K562 (cell line): ENCODE data around the gene PNCK. TPM values are rescaled to one million over a fixed set of nuclear protein-coding genes. Genes with fewer than 3 reads are reported as not detected.

Experiments used
- ATAC-seq: fragments of 200-7000 bp; cut with Tn5 transposase; 3 replicates; pipeline ENCODE4 v1.9.1; 2020; ENCODE audit warnings: moderate library complexity
- BruUV-seq: library from RNA; stranded (reverse); fragments of 400-500 nt; replicated peaks from 2 replicates; lab custom pipeline; 2021; lab: Mats Ljungman, UMichigan
- CTCF ChIA-PET: fragments of 300-600 bp; formaldehyde crosslinking; extraction: SDS; loops from one replicate; lab custom pipeline; 2021; ENCODE audit warnings: low intra/inter-chr PET ratio; lab: Yijun Ruan, JAX
- POLR2A ChIA-PET: fragments of 300-600, 350-650 bp; sonication (Branson Sonifier 250); formaldehyde crosslinking; extraction: SDS; loops from one replicate; lab custom pipeline; 2021; ENCODE audit warnings: antibody characterized with exemption, inconsistent platforms; lab: Yijun Ruan, JAX
- DNase-seq, 4 experiments: peaks; one replicate each; pipeline versions ENCODE4 v3.0.0 to v3.0.0-alpha.2; 2011 to 2018; ENCODE audit warnings: low spot score in 3 of 4, mixed read lengths in 3 of 4; ENCODE audit errors: extremely low read depth in 1 of 4
- FAIRE-seq: peaks from 2 replicates; lab custom pipeline; 2011; peaks lifted over from hg19 to GRCh38; lab: Jason Lieb, UNC
- H2AFZ ChIP-seq: 2 replicates; pipeline ENCODE4 v1.6.0; 2011; ENCODE audit warnings: low read depth, low read length, control low read depth, inconsistent platforms
- H3K27ac ChIP-seq: fragments of 200-600 bp; 3 replicates; pipeline ENCODE4 v1.8.0; 2011; ENCODE audit warnings: low read depth, mild to moderate bottlenecking, control low read depth, inconsistent platforms, low read length, moderate library complexity, mixed read lengths; ENCODE audit errors: extremely low read depth
- H3K27me3 ChIP-seq, 2 experiments: fragments of 300-600 bp in 1 of 2; 2 replicates in 1 of 2; 3 replicates in 1 of 2; pipeline versions ENCODE4 v1.6.0 to v1.8.0; 2011; ENCODE audit warnings: inconsistent platforms in 2 of 2, low read length in 2 of 2, mild to moderate bottlenecking in 1 of 2, mixed read lengths in 1 of 2, moderate library complexity in 1 of 2; ENCODE audit not compliant: control insufficient read depth in 2 of 2, insufficient read depth in 2 of 2
- H3K36me3 ChIP-seq: fragments of 300-600 bp; 3 replicates; pipeline ENCODE4 v1.8.0; 2011; ENCODE audit warnings: mild to moderate bottlenecking, low read length, inconsistent platforms; ENCODE audit not compliant: control insufficient read depth, insufficient read depth
- H3K4me1 ChIP-seq, 2 experiments: fragments of 200-600 bp in 1 of 2; replicated peaks in 1 of 2; 2 replicates in 1 of 2; 3 replicates in 1 of 2; pipeline versions ENCODE4 v1.5.1 to v1.8.0; 2011; ENCODE audit warnings: inconsistent platforms in 2 of 2, low read length in 2 of 2, mild to moderate bottlenecking in 1 of 2, mixed read lengths in 1 of 2, moderate library complexity in 1 of 2; ENCODE audit not compliant: control insufficient read depth in 2 of 2, insufficient read depth in 2 of 2
- H3K4me2 ChIP-seq: 2 replicates; pipeline ENCODE4 v1.6.1; 2011; ENCODE audit warnings: low read length, control low read depth, inconsistent platforms, mixed read lengths; ENCODE audit not compliant: insufficient read depth
- H3K4me3 ChIP-seq: fragments of 200-600 bp; sonication (generic), shearing (Covaris generic); 2 replicates; pipeline ENCODE4 v1.5.1; 2016; ENCODE audit warnings: control low read depth, inconsistent platforms
- H3K79me2 ChIP-seq: fragments of 200-600 bp; 3 replicates; pipeline ENCODE4 v1.8.0; 2011; ENCODE audit warnings: low read length, inconsistent platforms; ENCODE audit not compliant: control insufficient read depth, insufficient read depth
- H3K9ac ChIP-seq, 2 experiments: 2 replicates each; pipeline versions ENCODE4 v1.6.0 to v1.6.1; 2011; ENCODE audit warnings: low read depth in 2 of 2, low read length in 2 of 2, control low read depth in 1 of 2, inconsistent platforms in 1 of 2, mild to moderate bottlenecking in 1 of 2, mixed read lengths in 1 of 2; ENCODE audit not compliant: insufficient read depth in 1 of 2
- H3K9me1 ChIP-seq: one replicate; pipeline ENCODE4 v1.6.0; 2011; ENCODE audit warnings: inconsistent platforms, mild to moderate bottlenecking, low read length, moderate library complexity; ENCODE audit not compliant: control insufficient read depth, insufficient read depth
- H3K9me3 ChIP-seq: replicated peaks from 2 replicates; pipeline ENCODE4 v1.5.1; 2011; ENCODE audit warnings: low read depth, low read length, inconsistent platforms; ENCODE audit not compliant: control insufficient read depth, insufficient read depth
- H4K20me1 ChIP-seq: replicated peaks from 2 replicates; pipeline ENCODE4 v1.6.1; 2011; ENCODE audit warnings: low read length, inconsistent platforms, mixed read lengths; ENCODE audit not compliant: control insufficient read depth, insufficient read depth
- HDAC6 ChIP-seq: IDR thresholded peaks from 2 replicates; pipeline ENCODE4 v1.6.1; 2012; ENCODE audit warnings: low read depth, mild to moderate bottlenecking, control low read depth, inconsistent platforms, low read length, moderate library complexity
- HNRNPK ChIP-seq: fragments of 200-400 bp; formaldehyde crosslinking; IDR thresholded peaks from one replicate; pipeline ENCODE4 v1.6.1; 2018; ENCODE audit warnings: mild to moderate bottlenecking, low read depth, low read length; ENCODE audit not compliant: poor library complexity, severe bottlenecking
- KAT2B ChIP-seq: IDR thresholded peaks from one replicate; pipeline ENCODE4 v1.6.1; 2012; ENCODE audit warnings: low read depth, mild to moderate bottlenecking, control low read depth, inconsistent platforms, low read length, moderate library complexity
- KAT7 ChIP-seq: sonication (generic); formaldehyde crosslinking; IDR thresholded peaks from 2 replicates; pipeline ENCODE4 v1.8.0; 2022; ENCODE audit warnings: missing genetic modification reagents, mild to moderate bottlenecking, borderline replicate concordance
- LCOR ChIP-seq: sonication (generic); formaldehyde crosslinking; IDR thresholded peaks from 2 replicates; pipeline ENCODE4 v1.8.0; 2022; ENCODE audit warnings: mild to moderate bottlenecking, missing genetic modification reagents
- POLR2H ChIP-seq: IDR thresholded peaks from 2 replicates; pipeline ENCODE4 v1.6.1; 2016; ENCODE audit warnings: missing genetic modification characterization, low read depth, mild to moderate bottlenecking, control low read depth, missing compliant biosample characterization, moderate library complexity
- RFX5 ChIP-seq: IDR thresholded peaks from 2 replicates; pipeline ENCODE4 v1.6.1; 2011; ENCODE audit warnings: low read depth, mild to moderate bottlenecking, improper control_type of control experiment, low read length
- TFE3 ChIP-seq: fragments of 450-650 bp; formaldehyde crosslinking; IDR thresholded peaks from 2 replicates; pipeline ENCODE4 v1.4.0; 2020; ENCODE audit warnings: mild to moderate bottlenecking, mixed read lengths
- THAP7 ChIP-seq: fragments of 250-450 bp; sonication (Bioruptor Pico); IDR thresholded peaks from 2 replicates; pipeline ENCODE4 v1.5.0; 2021
- TRIM25 ChIP-seq: fragments of 450-650 bp; IDR thresholded peaks from 2 replicates; pipeline ENCODE4 v1.7.0; 2016; ENCODE audit warnings: borderline replicate concordance
- ZFP1 ChIP-seq: fragments of 450-650 bp; formaldehyde crosslinking; IDR thresholded peaks from 2 replicates; pipeline ENCODE4 v1.4.0; 2020; ENCODE audit warnings: mild to moderate bottlenecking, mixed read lengths
- ZFPM2 ChIP-seq: fragments of 250-450 bp; sonication (Bioruptor Pico); IDR thresholded peaks from 2 replicates; pipeline ENCODE4 v1.5.1; 2022; ENCODE audit warnings: mild to moderate bottlenecking
- ZNF175 ChIP-seq: fragments of 200-800 bp; sonication (Bioruptor generic); IDR thresholded peaks from 2 replicates; pipeline ENCODE4 v1.6.1; 2016; ENCODE audit warnings: low read depth, mild to moderate bottlenecking, missing genetic modification characterization, missing compliant biosample characterization
- ZNF184 ChIP-seq: sonication (generic); formaldehyde crosslinking; IDR thresholded peaks from 2 replicates; pipeline ENCODE4 v1.5.0; 2020; ENCODE audit warnings: missing genetic modification reagents
- ZNF696 ChIP-seq: fragments of 250-450 bp; sonication (Bioruptor Pico); conservative IDR thresholded peaks from 2 replicates; pipeline ENCODE4 v1.4.0; 2020; ENCODE audit warnings: mild to moderate bottlenecking, moderate library complexity
- ZNF766 ChIP-seq: fragments of 200-800 bp; sonication (Bioruptor generic); conservative IDR thresholded peaks from 2 replicates; pipeline ENCODE4 v1.6.1; 2016; ENCODE audit warnings: missing genetic modification characterization, missing compliant biosample characterization
- WGBS: fragments of 100-300 bp; shearing (Covaris generic); methylation state at CpG from one replicate; pipeline ENCODE4 v1.1.6; 2016; ENCODE audit warnings: low coverage, mixed read lengths; ENCODE audit not compliant: insufficient coverage; ENCODE audit errors: missing lambda C conversion rate; 5-methylcytosine and 5-hydroxymethylcytosine counted together
- in situ Hi-C: fragments of 300-500 bp; cut with MboI; formaldehyde crosslinking; loops from 4 replicates; pipeline ENCODE4 v1.15.0; 2018; ENCODE audit warnings: inconsistent platforms, mixed read lengths
- intact Hi-C: fragments of 100-400 bp; cut with micrococcal nuclease; formaldehyde crosslinking; loops from 2 replicates; pipeline ENCODE4 v1.14.2; 2022
- polyA plus RNA-seq, 8 experiments: library from polyadenylated mRNA; depleted of rRNA in 4 of 8; stranded (reverse) in 5 of 8; unstranded in 3 of 8; fragments of >200 nt; fragmentation: Nextera tagmentation in 2 of 8; fragmentation: Illumina TruSeq in 1 of 8; extraction: Ambion mirVana in 2 of 8; extraction: Trizol in 1 of 8; gene quantifications; 2 replicates each; pipeline versions ENCODE4 v1.2.1 to v1.2.3, GENCODE V29; 2011 to 2014; ENCODE audit warnings: inconsistent platforms in 1 of 8, missing spikeins in 1 of 8
- total RNA-seq, 7 experiments: library from RNA; depleted of rRNA in 6 of 7; stranded (reverse); fragments of >200 nt in 6 of 7; fragmentation: Illumina TruSeq in 2 of 7; extraction: Trizol in 2 of 7; gene quantifications; 2 replicates each; pipeline versions ENCODE4 v1.2.1 to v1.2.3, GENCODE V29; 2011 to 2021; ENCODE audit warnings: low replicate concordance in 1 of 7

Gene PNCK
- total and polyA plus RNA-seq, 9 of the 15 experiments (the other 6 are each of a cell fraction or from before 2014, with no cell fraction given), result 0.13 to 7.5 (median 1.2) TPM; not detected in 1

- Histone ChIP-seq H3K4me1 (peaks cover 3 to 7% of the 10 kb centered on the region in 2 experiments; a peak in 3 of 5 replicates), H3K27ac (no peak overlapping the region), H3K9ac (no peak overlapping the region), H3K4me2 (no peak overlapping the region), H3K79me2 (peaks cover 9% of the 10 kb centered on the region; the same call in 1 of the 3 replicates), H3K27me3 (no peaks in the 10 kb centered on the region), H3K4me3 (no peak overlapping the region), H3K9me1 (no peaks in the 10 kb centered on the region), H3K9me3 (no peaks in the 10 kb centered on the region), H4K20me1 (no peaks in the 10 kb centered on the region; the same call in 1 of the 2 replicates), H3K36me3 (peaks cover 75% of the 10 kb centered on the region; the same call in 1 of the 3 replicates), H2AFZ (no peak overlapping the region)
- ChIA-PET POLR2A (no interaction called here), CTCF (no interaction called here)
- no peak for DNase-seq
- 96% methylated on average over 16 of the region's 18 CpGs for WGBS
- no peak for FAIRE-seq
- intact Hi-C loops (no loop called here), in situ Hi-C loops (no loop called here)
- TF ChIP-seq TFE3 (CRISPR knock-in tag) (no peak), THAP7 (CRISPR knock-in tag) (no peak), ZNF175 (CRISPR knock-in tag) (no peak), RFX5 (no peak), HDAC6 (no peak), ZNF696 (CRISPR knock-in tag) (no peak), ZNF766 (no peak), TRIM25 (no peak), ZFPM2 (CRISPR knock-in tag) (no peak), ZNF184 (CRISPR knock-in tag) (no peak), LCOR (CRISPR knock-in tag) (no peak), HNRNPK (no peak), POLR2H (tag) (no peak), ZFP1 (CRISPR knock-in tag) (no peak), KAT7 (CRISPR knock-in tag) (no peak), KAT2B (no peak)
- ATAC-seq, result no peak
- BruUV-seq, result no TSS peak
These were observed 30.5 kb upstream of the PNCK start for GRCh38 chrX:153704021-153704526.
